NOMO-1 treated with dmso at 0.1 percent for 144 hours (cell line): ENCODE measurements around the gene STK11IP.
A peak's percentile ranks its signal among the peaks of the same experiment; 100 is the strongest.

Source experiments
- DNase-seq: peaks from one replicate; lab custom pipeline; 2025; ENCODE audit not compliant: unreplicated experiment; lab: John Stamatoyannopoulos, UW

STK11IP gene

GRCh38 chr2:219597552-219598307 is at the start of gene STK11IP:
TSS of gene STK11IP (plus strand) at chr2:219597857. CDS start at chr2:219598120, 263 bp downstream.
- peak; percentile 97 for DNase-seq

- DNase-seq = no peak
Observed at GRCh38 chr2:219548990-219549389, 48.7 kb upstream of the STK11IP start.

GRCh38 chr2:219549619-219550018 is 48.0 kb upstream of the STK11IP start:
- no peak for DNase-seq

GRCh38 chr2:219551441-219552381 is 45.9 kb upstream of the STK11IP start:
- DNase-seq = no peak

GRCh38 chr2:219552382-219553167 is 45.1 kb upstream of the STK11IP start:
- DNase-seq = peak; percentile 21

GRCh38 chr2:219553168-219553417 is 44.6 kb upstream of the STK11IP start:
- DNase-seq = no peak

GRCh38 chr2:219553463-219553963 is 44.1 kb upstream of the STK11IP start:
- no peak for DNase-seq

- no peak for DNase-seq
Observed at GRCh38 chr2:219554350-219554749, 43.3 kb upstream of the STK11IP start.

- no peak for DNase-seq
Observed at GRCh38 chr2:219555956-219556355, 41.7 kb upstream of the STK11IP start.

GRCh38 chr2:219556413-219556812 is 41.2 kb upstream of the STK11IP start:
- DNase-seq = no peak

- no peak for DNase-seq
Observed at GRCh38 chr2:219557320-219557719, 40.3 kb upstream of the STK11IP start.

GRCh38 chr2:219557791-219558785 is 39.6 kb upstream of the STK11IP start:
- no peak for DNase-seq

- DNase-seq = no peak
Observed at GRCh38 chr2:219559156-219559915, 38.3 kb upstream of the STK11IP start.

GRCh38 chr2:219560037-219560892 is 37.4 kb upstream of the STK11IP start:
- no peak for DNase-seq

- DNase-seq = no peak
Observed at GRCh38 chr2:219560893-219561178, 36.8 kb upstream of the STK11IP start.

- DNase-seq = no peak
Observed at GRCh38 chr2:219561179-219562048, 36.2 kb upstream of the STK11IP start.
